HG03196 (cell line): ENCODE measurements around the gene BIN1.
"Not testable (repeated sequence)": the region's sequence is repeated elsewhere in the genome, so short reads cannot be mapped to it uniquely, and the experiment has no call there.

Experiments used
- ATAC-seq: cut with Tn5 transposase; IDR thresholded peaks from one replicate; pipeline ENCODE4 v1.9.1; 2021; ENCODE audit not compliant: unreplicated experiment

The BIN1 gene

GRCh38 chr2:127134833-127135830 is 28.2 kb upstream of the BIN1 start:
- ATAC-seq, result no peak

- ATAC-seq, result no peak
Observed at GRCh38 chr2:127134235-127134634, 27.3 kb upstream of the BIN1 start.

GRCh38 chr2:127133793-127134192 is 26.8 kb upstream of the BIN1 start:
- ATAC-seq, result no peak

GRCh38 chr2:127130421-127130820 is 23.5 kb upstream of the BIN1 start:
- ATAC-seq, result no peak

GRCh38 chr2:127129937-127130336 is 23.0 kb upstream of the BIN1 start:
- no peak for ATAC-seq

- ATAC-seq, result peak; percentile 98
Observed at GRCh38 chr2:127128445-127128904, 21.5 kb upstream of the BIN1 start.

- no peak for ATAC-seq
Observed at GRCh38 chr2:127125821-127126220, 18.9 kb upstream of the BIN1 start.

- ATAC-seq, result no peak
Observed at GRCh38 chr2:127124426-127124825, 17.5 kb upstream of the BIN1 start.

- no peak for ATAC-seq
Observed at GRCh38 chr2:127122361-127123027, 15.5 kb upstream of the BIN1 start.

- ATAC-seq, result no peak
Observed at GRCh38 chr2:127121776-127122176, 14.8 kb upstream of the BIN1 start.

GRCh38 chr2:127121353-127121752 is 14.4 kb upstream of the BIN1 start:
- no peak for ATAC-seq

- ATAC-seq, result not testable (repeated sequence)
Observed at GRCh38 chr2:127120408-127120807, 13.5 kb upstream of the BIN1 start.

GRCh38 chr2:127118467-127118866 is 11.5 kb upstream of the BIN1 start:
- no peak for ATAC-seq

- no peak for ATAC-seq
Observed at GRCh38 chr2:127118038-127118437, 11.1 kb upstream of the BIN1 start.

- no peak for ATAC-seq
Observed at GRCh38 chr2:127117603-127118002, 10.6 kb upstream of the BIN1 start.

- no peak for ATAC-seq
Observed at GRCh38 chr2:127115471-127116199, 8.7 kb upstream of the BIN1 start.

GRCh38 chr2:127110985-127111384 is 4.0 kb upstream of the BIN1 start:
- no peak for ATAC-seq

- ATAC-seq, result no peak
Observed at GRCh38 chr2:127108090-127108523, 1.2 kb upstream of the BIN1 start.

GRCh38 chr2:127107622-127107999 is 657 bp upstream of the BIN1 start:
- no peak for ATAC-seq

GRCh38 chr2:127106457-127106990 is 430 bp downstream of the BIN1 start:
- peak; percentile 22 for ATAC-seq
